ENCODE measurements around the gene MAP3K15.

The MAP3K15 gene

GRCh38 chrX:19388741-19389140, 126.6 kb downstream of the MAP3K15 start:
- no peak for DNase-seq

GRCh38 chrX:19388064-19388679, 127.1 kb downstream of the MAP3K15 start:
- DNase-seq, result no peak

GRCh38 chrX:19386679-19387078, 128.6 kb downstream of the MAP3K15 start:
- no peak for DNase-seq

GRCh38 chrX:19382555-19383145, 132.7 kb downstream of the MAP3K15 start:
- peak; percentile 31 for DNase-seq

GRCh38 chrX:19381326-19381725, 134.0 kb downstream of the MAP3K15 start:
- no peak for DNase-seq

- no peak for DNase-seq
These were observed 137.5 kb downstream of the MAP3K15 start for GRCh38 chrX:19377799-19378198.

GRCh38 chrX:19375546-19375945, 139.8 kb downstream of the MAP3K15 start:
- no peak for DNase-seq

GRCh38 chrX:19373351-19373891, 141.9 kb downstream of the MAP3K15 start:
- DNase-seq, result no peak

- DNase-seq, result no peak
These were observed 142.6 kb downstream of the MAP3K15 start for GRCh38 chrX:19372547-19373331.

- peak; percentile 52 for DNase-seq
These were observed 143.2 kb downstream of the MAP3K15 start for GRCh38 chrX:19372170-19372546.

GRCh38 chrX:19370061-19370460, 145.2 kb downstream of the MAP3K15 start:
- no peak for DNase-seq

- DNase-seq, result no peak
These were observed 146.7 kb downstream of the MAP3K15 start for GRCh38 chrX:19368576-19368975.

- DNase-seq, result no peak
These were observed 153.6 kb downstream of the MAP3K15 start for GRCh38 chrX:19361701-19362100.

GRCh38 chrX:19360903-19361302, 154.4 kb downstream of the MAP3K15 start:
- DNase-seq, result no peak

- DNase-seq, result no peak
These were observed 156.8 kb downstream of the MAP3K15 start for GRCh38 chrX:19358521-19358920.

- no peak for DNase-seq
These were observed 160.7 kb downstream of the MAP3K15 start for GRCh38 chrX:19354625-19355024.

GRCh38 chrX:19350941-19351384, 164.3 kb downstream of the MAP3K15 start:
- DNase-seq, result no peak

GRCh38 chrX:19349264-19349663, 166.0 kb downstream of the MAP3K15 start:
- DNase-seq, result no peak

GRCh38 chrX:19347916-19348315, 167.4 kb downstream of the MAP3K15 start:
- DNase-seq, result no peak

GRCh38 chrX:19344661-19345060, 170.6 kb downstream of the MAP3K15 start:
- DNase-seq, result no peak

GRCh38 chrX:19343535-19344408, 171.5 kb downstream of the MAP3K15 start, which contains the start of gene PDHA1:
TSS of gene PDHA1 (plus strand) at chrX:19343927. CDS start at chrX:19344038, 111 bp downstream.
- peak; percentile 88 for DNase-seq

GRCh38 chrX:19343085-19343534, 172.2 kb downstream of the MAP3K15 start:
- DNase-seq, result no peak

Data from effector CD4-positive, alpha-beta T cell (primary cell).